Fibroblast of skin of left biceps (primary cell): Measurements from ENCODE around the gene NDUFS3.

Experiments
- DNase-seq, 2 experiments: peaks; one replicate each; pipeline ENCODE4 v3.0.0-alpha.2; 2013; ENCODE audit warnings: low read depth in 2 of 2

Gene NDUFS3

GRCh38 chr11:47589977-47590861, 11.3 kb downstream of the NDUFS3 start:
- no peak for DNase-seq

GRCh38 chr11:47591764-47592163, 12.9 kb downstream of the NDUFS3 start:
- no peak for DNase-seq

GRCh38 chr11:47592251-47592650, 13.4 kb downstream of the NDUFS3 start:
- no peak for DNase-seq

GRCh38 chr11:47592970-47593369, 14.1 kb downstream of the NDUFS3 start:
- no peak for DNase-seq

GRCh38 chr11:47593492-47593933, 14.6 kb downstream of the NDUFS3 start:
- no peak for DNase-seq

GRCh38 chr11:47593934-47594855, 15.3 kb downstream of the NDUFS3 start, which contains the start of gene C1QTNF4:
C1QTNF4 (minus strand) TSS chr11:47594411; CDS start chr11:47590810, 3,601 bp downstream.
- DNase-seq, result no peak

- DNase-seq, result no peak
Measured at GRCh38 chr11:47595029-47595428, 16.2 kb downstream of the NDUFS3 start.

- no peak for DNase-seq
Measured at GRCh38 chr11:47595967-47596366, 17.1 kb downstream of the NDUFS3 start.

GRCh38 chr11:47599902-47600301, 21.0 kb downstream of the NDUFS3 start:
- DNase-seq, result no peak

GRCh38 chr11:47603295-47603694, 24.4 kb downstream of the NDUFS3 start:
- DNase-seq, result no peak

GRCh38 chr11:47605921-47606320, 27.0 kb downstream of the NDUFS3 start:
- DNase-seq, result no peak

GRCh38 chr11:47606731-47607130, 27.9 kb downstream of the NDUFS3 start:
- DNase-seq, result no peak

- DNase-seq, result peak; percentile 55 to 59
Measured at GRCh38 chr11:47607380-47607779, 28.5 kb downstream of the NDUFS3 start.

- DNase-seq, result no peak
Measured at GRCh38 chr11:47609675-47610074, 30.8 kb downstream of the NDUFS3 start.

GRCh38 chr11:47611348-47611794, 32.5 kb downstream of the NDUFS3 start:
- DNase-seq, result no peak

GRCh38 chr11:47615249-47615648, 36.4 kb downstream of the NDUFS3 start:
- no peak for DNase-seq

GRCh38 chr11:47616726-47617416, 38.0 kb downstream of the NDUFS3 start:
- DNase-seq, result peak; percentile 40 to 41

GRCh38 chr11:47617417-47617809, 38.5 kb downstream of the NDUFS3 start:
- no peak for DNase-seq

GRCh38 chr11:47620836-47621378, 42.0 kb downstream of the NDUFS3 start:
- no peak for DNase-seq

- DNase-seq, result no peak
Measured at GRCh38 chr11:47626234-47626633, 47.4 kb downstream of the NDUFS3 start.

- DNase-seq, result no peak
Measured at GRCh38 chr11:47628026-47628425, 49.2 kb downstream of the NDUFS3 start.
